ENCODE data around the gene NET1. TPM values are rescaled to one million over a fixed set of nuclear protein-coding genes. Genes with fewer than 3 reads are reported as not detected.

The NET1 gene
- total RNA-seq, 2 donors from 2014 or later, result 47.3 to 64.9 TPM

DNA sequence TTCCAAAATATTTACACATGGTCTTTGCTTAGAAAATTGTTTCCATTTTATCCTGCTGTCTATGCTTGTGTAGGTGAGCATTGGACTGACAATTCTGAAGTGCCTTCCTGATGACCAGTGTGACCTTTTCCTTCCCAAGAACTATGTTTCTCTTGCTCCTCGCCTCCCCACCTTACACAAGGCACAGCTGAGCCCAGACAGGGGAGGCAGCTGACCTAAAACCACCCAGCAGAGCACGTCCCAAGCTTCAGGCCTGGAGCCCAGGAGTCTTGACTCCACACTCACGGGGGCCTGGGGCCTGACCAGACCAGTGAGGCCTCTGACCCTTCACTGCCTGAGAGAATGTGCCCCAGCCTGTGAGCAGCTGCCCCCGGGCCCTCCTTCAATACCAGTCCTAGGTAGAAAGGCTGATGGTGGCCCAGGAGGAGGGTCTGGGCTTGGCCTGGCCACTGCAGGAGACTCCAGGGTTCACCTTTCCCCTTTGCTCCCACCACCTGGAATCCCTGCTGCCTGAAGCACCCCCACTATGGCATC is 80.0 kb downstream of the NET1 start:
- peaks cover 8% of the 10 kb centered on the region for H3K27me3 Mint-ChIP-seq (ENCODE audit: insufficient read depth)
- no peak for TF ChIP-seq CTCF (conservative IDR thresholded peaks at IDR 0.05)
- peaks cover 34% of the 10 kb centered on the region for H3K4me1 Mint-ChIP-seq
- H3K27ac Mint-ChIP-seq, result no peak overlapping the region
- Histone ChIP-seq H3K4me1 (ENCODE audit: control insufficient read depth, insufficient read depth, low read length) (peaks cover 3% of the 10 kb centered on the region), H3K4me3 (ENCODE audit: low read length) (no peak overlapping the region), H3K9ac (ENCODE audit: extremely low read depth, low read length, poor library complexity, severe bottlenecking) (no peak overlapping the region), H3K27ac (ENCODE audit: low read depth, low read length) (no peak overlapping the region), H3K27me3 (ENCODE audit: control insufficient read depth, insufficient read depth, low read length, poor library complexity, severe bottlenecking) (no peaks in the 10 kb centered on the region), H3K9me3 (ENCODE audit: control insufficient read depth, low read length) (no peaks in the 10 kb centered on the region), H3K36me3 (ENCODE audit: control insufficient read depth, insufficient read depth, low read length) (no peaks in the 10 kb centered on the region)
- DNase-seq, result no peak
- peaks cover 14% of the 10 kb centered on the region for H3K9me3 Mint-ChIP-seq
- no peak overlapping the region for H3K4me3 Mint-ChIP-seq
- 91 to 100% methylated on average over 2 to 4 of the region's 4 CpGs for WGBS, 2 experiments (ENCODE audit: insufficient coverage in 1 of 2, insufficient read length in 1 of 2)
- no peaks in the 10 kb centered on the region for H3K36me3 Mint-ChIP-seq (ENCODE audit: low read depth)

DNA sequence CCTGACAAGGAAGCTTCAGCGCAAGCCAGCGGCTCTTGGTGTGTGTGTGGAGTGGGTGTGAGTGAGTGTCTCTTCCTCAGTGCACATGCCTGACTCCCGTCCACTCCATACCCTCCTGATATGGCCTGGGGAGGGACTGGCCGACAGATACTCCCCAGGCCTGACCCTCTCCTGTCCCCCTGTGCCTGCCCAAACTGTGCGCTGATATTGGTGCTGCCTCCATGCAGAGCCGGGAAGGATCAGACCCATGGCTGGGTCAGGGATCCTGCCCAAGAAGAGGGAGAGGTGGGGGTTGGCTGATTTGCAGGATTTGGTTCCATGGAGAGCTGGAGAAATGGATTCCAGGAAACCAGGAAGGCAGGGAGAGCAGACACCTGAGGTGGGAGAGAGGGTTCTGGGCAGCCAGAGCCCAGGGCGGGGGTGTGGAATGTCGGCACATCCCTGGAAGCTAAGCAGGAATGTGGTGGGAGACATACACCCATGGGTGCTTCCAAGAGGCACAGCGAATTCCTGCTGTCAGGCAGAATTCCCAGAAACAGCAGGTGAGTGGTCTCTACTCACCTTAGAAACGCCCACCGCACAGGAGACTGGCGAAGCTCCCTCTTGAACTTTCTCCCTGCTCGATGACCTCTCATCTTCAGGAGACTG is 80.7 kb downstream of the NET1 start:
- Histone ChIP-seq H3K4me3 (ENCODE audit: low read length) (no peak overlapping the region), H3K4me1 (ENCODE audit: control insufficient read depth, insufficient read depth, low read length) (peaks cover 3% of the 10 kb centered on the region), H3K27me3 (ENCODE audit: control insufficient read depth, insufficient read depth, low read length, poor library complexity, severe bottlenecking) (no peaks in the 10 kb centered on the region), H3K27ac (ENCODE audit: low read depth, low read length) (no peak overlapping the region), H3K36me3 (ENCODE audit: control insufficient read depth, insufficient read depth, low read length) (no peaks in the 10 kb centered on the region), H3K9ac (ENCODE audit: extremely low read depth, low read length, poor library complexity, severe bottlenecking) (no peak overlapping the region), H3K9me3 (ENCODE audit: control insufficient read depth, low read length) (no peaks in the 10 kb centered on the region)
- Mint-ChIP-seq H3K4me1 (peaks cover 28% of the 10 kb centered on the region), H3K36me3 (ENCODE audit: low read depth) (no peaks in the 10 kb centered on the region), H3K9me3 (peaks cover 14% of the 10 kb centered on the region), H3K27ac (no peak overlapping the region), H3K27me3 (ENCODE audit: insufficient read depth) (peaks cover 7% of the 10 kb centered on the region), H3K4me3 (no peak overlapping the region)
- DNase-seq, result no peak
- 93 to 94% methylated on average over 10 to 13 of the region's 13 CpGs for WGBS, 2 experiments (ENCODE audit: insufficient coverage in 1 of 2, insufficient read length in 1 of 2)
- no peak for TF ChIP-seq CTCF (conservative IDR thresholded peaks at IDR 0.05)

GRCh38 chr10:5493691-5494090 is 81.3 kb downstream of the NET1 start:
- Histone ChIP-seq H3K36me3 (ENCODE audit: control insufficient read depth, insufficient read depth, low read length) (no peaks in the 10 kb centered on the region), H3K27ac (ENCODE audit: low read depth, low read length) (no peak overlapping the region), H3K4me3 (ENCODE audit: low read length) (no peak overlapping the region), H3K9ac (ENCODE audit: extremely low read depth, low read length, poor library complexity, severe bottlenecking) (no peak overlapping the region), H3K9me3 (ENCODE audit: control insufficient read depth, low read length) (no peaks in the 10 kb centered on the region), H3K27me3 (ENCODE audit: control insufficient read depth, insufficient read depth, low read length, poor library complexity, severe bottlenecking) (no peaks in the 10 kb centered on the region), H3K4me1 (ENCODE audit: control insufficient read depth, insufficient read depth, low read length) (peaks cover 3% of the 10 kb centered on the region)
- H3K9me3 Mint-ChIP-seq, result peaks cover 14% of the 10 kb centered on the region
- TF ChIP-seq CTCF (conservative IDR thresholded peaks at IDR 0.05), result no peak
- no peak for DNase-seq
- 79 to 86% methylated on average over 2 to 3 of the region's 3 CpGs for WGBS, 2 experiments (ENCODE audit: insufficient coverage in 1 of 2, insufficient read length in 1 of 2)
- peaks cover 5% of the 10 kb centered on the region for H3K27me3 Mint-ChIP-seq (ENCODE audit: insufficient read depth)
- no peaks in the 10 kb centered on the region for H3K36me3 Mint-ChIP-seq (ENCODE audit: low read depth)
- H3K27ac Mint-ChIP-seq, result no peak overlapping the region
- H3K4me3 Mint-ChIP-seq, result no peak overlapping the region
- peaks cover 22% of the 10 kb centered on the region for H3K4me1 Mint-ChIP-seq

All from endodermal cell (in vitro differentiated cells).